HG03565 (cell line): Measurements from ENCODE around the gene ZBTB17.

Experiments used
- ATAC-seq: cut with Tn5 transposase; IDR thresholded peaks from one replicate; pipeline ENCODE4 v1.9.1; 2021; ENCODE audit warnings: mild to moderate bottlenecking, moderate library complexity; ENCODE audit not compliant: unreplicated experiment

The ZBTB17 gene

GRCh38 chr1:15962671-15963362 lies 13.1 kb downstream of the ZBTB17 start:
- ATAC-seq = no peak

- no peak for ATAC-seq
These were observed 13.7 kb downstream of the ZBTB17 start for GRCh38 chr1:15962176-15962575.

GRCh38 chr1:15961492-15961891 lies 14.4 kb downstream of the ZBTB17 start:
- ATAC-seq = no peak

GRCh38 chr1:15960808-15961207 lies 15.1 kb downstream of the ZBTB17 start:
- no peak for ATAC-seq

- ATAC-seq = no peak
These were observed 16.0 kb downstream of the ZBTB17 start for GRCh38 chr1:15959827-15960446.

GRCh38 chr1:15959424-15959823 lies 16.5 kb downstream of the ZBTB17 start:
- ATAC-seq = no peak

- no peak for ATAC-seq
These were observed 17.1 kb downstream of the ZBTB17 start for GRCh38 chr1:15958793-15959192.

GRCh38 chr1:15958111-15958510 lies 17.8 kb downstream of the ZBTB17 start:
- ATAC-seq = no peak

- no peak for ATAC-seq
These were observed 18.4 kb downstream of the ZBTB17 start for GRCh38 chr1:15957221-15958095.

GRCh38 chr1:15956150-15956549 lies 19.8 kb downstream of the ZBTB17 start:
- no peak for ATAC-seq

GRCh38 chr1:15955552-15955951 lies 20.3 kb downstream of the ZBTB17 start:
- ATAC-seq = no peak

- ATAC-seq = no peak
These were observed 21.6 kb downstream of the ZBTB17 start for GRCh38 chr1:15954316-15954715.

GRCh38 chr1:15953791-15954241 lies 22.1 kb downstream of the ZBTB17 start:
- no peak for ATAC-seq

- ATAC-seq = no peak
These were observed 22.6 kb downstream of the ZBTB17 start for GRCh38 chr1:15953294-15953771.

GRCh38 chr1:15952317-15953258 lies 23.3 kb downstream of the ZBTB17 start:
- no peak for ATAC-seq

- no peak for ATAC-seq
These were observed 24.4 kb downstream of the ZBTB17 start for GRCh38 chr1:15951341-15952153.

- no peak for ATAC-seq
These were observed 25.1 kb downstream of the ZBTB17 start for GRCh38 chr1:15950763-15951295.

- ATAC-seq = no peak
These were observed 25.6 kb downstream of the ZBTB17 start for GRCh38 chr1:15950302-15950701.
